Cardiac muscle cell (in vitro differentiated cells and primary cell): ENCODE results near the gene HSD17B8. TPM values are rescaled to one million over a fixed set of nuclear protein-coding genes. Genes with fewer than 3 reads are reported as not detected.

Experiments
- DNase-seq, 2 donors: peaks; one replicate each; pipeline versions ENCODE4 v3.0.0 to v3.0.0-alpha.2; 2010 to 2017; ENCODE audit warnings: low read depth in 1 of 2, low spot score in 1 of 2
- H3K27ac ChIP-seq: fragments of 200-600 bp; sonication (generic); 2 replicates; pipeline ENCODE4 v1.5.1; 2016
- H3K27me3 ChIP-seq: fragments of 200-600 bp; sonication (generic); 2 replicates; pipeline ENCODE4 v1.6.0; 2016; ENCODE audit warnings: control low read depth
- H3K36me3 ChIP-seq: fragments of 200-600 bp; sonication (generic); 2 replicates; pipeline ENCODE4 v1.5.1; 2016; ENCODE audit warnings: control low read depth
- H3K4me1 ChIP-seq: fragments of 200-600 bp; sonication (generic); 2 replicates; pipeline ENCODE4 v1.8.1; 2017; ENCODE audit warnings: low read depth, mild to moderate bottlenecking, mixed run types
- H3K4me3 ChIP-seq: fragments of 200-600 bp; sonication (generic); 2 replicates; pipeline ENCODE4 v1.5.1; 2016; ENCODE audit warnings: mild to moderate bottlenecking
- H3K9me3 ChIP-seq: fragments of 200-600 bp; sonication (generic); 2 replicates; pipeline ENCODE4 v1.5.1; 2017; ENCODE audit warnings: low read depth, mild to moderate bottlenecking, control low read depth
- CTCF ChIP-seq: IDR thresholded peaks from 2 replicates; pipeline ENCODE4 v1.5.1; 2012; ENCODE audit warnings: low read depth, mild to moderate bottlenecking, low read length
- polyA plus RNA-seq: library from polyadenylated mRNA; unstranded; fragments of >200 nt; fragmentation: Nextera tagmentation; extraction: Ambion mirVana; gene quantifications from 2 replicates; pipeline ENCODE4 v1.2.1, GENCODE V29; 2016
- total RNA-seq: library from RNA; depleted of rRNA; stranded (reverse); fragments of >200 nt; gene quantifications from 2 replicates; pipeline ENCODE4 v1.2.3, GENCODE V29; 2016

Gene HSD17B8
- total and polyA plus RNA-seq, 2 experiments from 2014 or later = 45.4 to 47.6 TPM

- DNase-seq = no peak
- Histone ChIP-seq H3K4me3 (no peak overlapping the region), H3K27ac (no peak overlapping the region), H3K9me3 (no peaks in the 10 kb centered on the region), H3K27me3 (no peaks in the 10 kb centered on the region), H3K36me3 (peaks cover 4% of the 10 kb centered on the region), H3K4me1 (no peaks in the 10 kb centered on the region)
- TF ChIP-seq CTCF = no peak
Measured at GRCh38 chr6:33166363-33166762, 38.1 kb upstream of the HSD17B8 start.

GRCh38 chr6:33166811-33167210, 37.6 kb upstream of the HSD17B8 start:
- no peak for DNase-seq
- H3K4me1 ChIP-seq = no peaks in the 10 kb centered on the region
- peaks cover 4% of the 10 kb centered on the region for H3K36me3 ChIP-seq
- no peaks in the 10 kb centered on the region for H3K9me3 ChIP-seq
- no peaks in the 10 kb centered on the region for H3K27me3 ChIP-seq
- no peak overlapping the region for H3K4me3 ChIP-seq
- TF ChIP-seq CTCF = no peak
- H3K27ac ChIP-seq = no peak overlapping the region

- no peaks in the 10 kb centered on the region for H3K27me3 ChIP-seq
- no peak overlapping the region for H3K4me3 ChIP-seq
- H3K27ac ChIP-seq = no peak overlapping the region
- no peaks in the 10 kb centered on the region for H3K9me3 ChIP-seq
- no peaks in the 10 kb centered on the region for H3K4me1 ChIP-seq
- peaks cover 4% of the 10 kb centered on the region for H3K36me3 ChIP-seq
- no peak for TF ChIP-seq CTCF
- DNase-seq = no peak
Measured at GRCh38 chr6:33167374-33168283, 36.8 kb upstream of the HSD17B8 start.

- no peak overlapping the region for H3K27ac ChIP-seq
- no peaks in the 10 kb centered on the region for H3K27me3 ChIP-seq
- no peaks in the 10 kb centered on the region for H3K9me3 ChIP-seq
- no peak for TF ChIP-seq CTCF
- no peaks in the 10 kb centered on the region for H3K4me1 ChIP-seq
- H3K4me3 ChIP-seq = no peak overlapping the region
- H3K36me3 ChIP-seq = peaks cover 4% of the 10 kb centered on the region
- DNase-seq = no peak
Measured at GRCh38 chr6:33168284-33168601, 36.2 kb upstream of the HSD17B8 start.

- no peaks in the 10 kb centered on the region for H3K27me3 ChIP-seq
- peaks cover 4% of the 10 kb centered on the region for H3K36me3 ChIP-seq
- no peak overlapping the region for H3K4me3 ChIP-seq
- TF ChIP-seq CTCF = no peak
- no peaks in the 10 kb centered on the region for H3K9me3 ChIP-seq
- DNase-seq = no peak
- H3K27ac ChIP-seq = no peak overlapping the region
- no peaks in the 10 kb centered on the region for H3K4me1 ChIP-seq
Measured at GRCh38 chr6:33168639-33169038, 35.8 kb upstream of the HSD17B8 start.
